Mesothelial cell of epicardium (in vitro differentiated cells): ENCODE data around the gene RLBP1. TPM values are rescaled to one million over a fixed set of nuclear protein-coding genes. Genes with fewer than 3 reads are reported as not detected.
"Not testable (repeated sequence)": the region's sequence is repeated elsewhere in the genome, so short reads cannot be mapped to it uniquely, and the experiment has no call there.

Source experiments
- DNase-seq, 2 experiments: peaks; one replicate each; pipeline ENCODE4 v3.0.0; 2021; ENCODE audit warnings: low spot score in 2 of 2; ENCODE audit not compliant: unreplicated experiment in 2 of 2
- H3K27ac Mint-ChIP-seq: 2 replicates; pipeline ENCODE4 v1.8.0; 2021; ENCODE audit warnings: mixed read lengths
- H3K27me3 Mint-ChIP-seq: 2 replicates; pipeline ENCODE4 v1.8.0; 2021; ENCODE audit warnings: low read depth, mixed read lengths
- H3K36me3 Mint-ChIP-seq: 2 replicates; pipeline ENCODE4 v1.8.0; 2021; ENCODE audit warnings: mixed read lengths
- H3K4me1 Mint-ChIP-seq: 2 replicates; pipeline ENCODE4 v1.8.0; 2021; ENCODE audit warnings: mixed read lengths
- H3K4me3 Mint-ChIP-seq: 2 replicates; pipeline ENCODE4 v1.8.0; 2021; ENCODE audit warnings: mild to moderate bottlenecking, moderate library complexity, mixed read lengths
- H3K9me3 Mint-ChIP-seq: 2 replicates; pipeline ENCODE4 v1.8.0; 2021; ENCODE audit warnings: mixed read lengths
- total RNA-seq: library from RNA; stranded (reverse); gene quantifications from 3 replicates; pipeline ENCODE4 v1.2.1, GENCODE V29; 2021
- TF ChIP-seq, protein P1 (sequence below): fragments of 200-600 bp; sonication (generic); IDR thresholded peaks from one replicate; pipeline ENCODE4 v1.5.0; 2021; ENCODE audit warnings: antibody characterized with exemption; ENCODE audit not compliant: unreplicated experiment

RLBP1 gene
- total RNA-seq, 1 donor from 2014 or later: not detected

DNA sequence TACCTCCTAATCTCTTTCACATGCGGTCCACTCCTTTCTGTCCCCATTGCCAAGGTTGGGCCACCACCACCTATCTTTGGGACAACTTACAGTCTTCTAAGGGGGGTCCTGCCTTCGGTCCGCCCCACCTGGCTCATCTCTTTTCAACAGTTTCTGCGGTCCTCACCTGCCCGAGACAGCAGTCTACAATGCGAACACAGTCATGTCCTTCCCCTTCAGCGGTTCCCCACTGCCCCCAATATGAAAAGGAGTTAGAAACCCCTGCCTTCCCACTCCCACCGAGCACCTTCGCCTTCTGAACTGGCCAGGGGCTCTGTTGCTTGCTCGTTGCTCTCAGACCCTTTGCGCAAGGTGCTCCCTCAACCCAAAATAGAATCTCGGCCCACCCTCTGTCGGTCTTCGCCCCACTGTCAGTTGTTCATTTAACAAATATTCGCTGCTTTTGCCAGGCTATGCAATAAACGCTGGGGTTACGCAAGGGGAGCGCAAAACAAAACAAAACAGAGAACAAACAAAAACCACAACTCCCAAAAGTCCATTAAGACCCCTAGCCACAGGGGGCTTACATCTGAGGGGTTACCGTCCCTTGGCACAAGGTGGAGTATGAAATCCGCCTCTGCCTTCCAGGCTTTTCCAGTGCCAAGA lies 21.8 kb upstream of the RLBP1 start:
- Mint-ChIP-seq H3K27me3 (peaks cover 11% of the 10 kb centered on the region), H3K27ac (peak overlapping the region; percentile 23), H3K36me3 (no peaks in the 10 kb centered on the region), H3K4me3 (peak overlapping the region; percentile 98), H3K4me1 (peaks cover 19% of the 10 kb centered on the region), H3K9me3 (peaks cover 6% of the 10 kb centered on the region)
- DNase-seq: no peak
- TF ChIP-seq, protein P1, sequence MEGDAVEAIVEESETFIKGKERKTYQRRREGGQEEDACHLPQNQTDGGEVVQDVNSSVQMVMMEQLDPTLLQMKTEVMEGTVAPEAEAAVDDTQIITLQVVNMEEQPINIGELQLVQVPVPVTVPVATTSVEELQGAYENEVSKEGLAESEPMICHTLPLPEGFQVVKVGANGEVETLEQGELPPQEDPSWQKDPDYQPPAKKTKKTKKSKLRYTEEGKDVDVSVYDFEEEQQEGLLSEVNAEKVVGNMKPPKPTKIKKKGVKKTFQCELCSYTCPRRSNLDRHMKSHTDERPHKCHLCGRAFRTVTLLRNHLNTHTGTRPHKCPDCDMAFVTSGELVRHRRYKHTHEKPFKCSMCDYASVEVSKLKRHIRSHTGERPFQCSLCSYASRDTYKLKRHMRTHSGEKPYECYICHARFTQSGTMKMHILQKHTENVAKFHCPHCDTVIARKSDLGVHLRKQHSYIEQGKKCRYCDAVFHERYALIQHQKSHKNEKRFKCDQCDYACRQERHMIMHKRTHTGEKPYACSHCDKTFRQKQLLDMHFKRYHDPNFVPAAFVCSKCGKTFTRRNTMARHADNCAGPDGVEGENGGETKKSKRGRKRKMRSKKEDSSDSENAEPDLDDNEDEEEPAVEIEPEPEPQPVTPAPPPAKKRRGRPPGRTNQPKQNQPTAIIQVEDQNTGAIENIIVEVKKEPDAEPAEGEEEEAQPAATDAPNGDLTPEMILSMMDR: no peak

DNA sequence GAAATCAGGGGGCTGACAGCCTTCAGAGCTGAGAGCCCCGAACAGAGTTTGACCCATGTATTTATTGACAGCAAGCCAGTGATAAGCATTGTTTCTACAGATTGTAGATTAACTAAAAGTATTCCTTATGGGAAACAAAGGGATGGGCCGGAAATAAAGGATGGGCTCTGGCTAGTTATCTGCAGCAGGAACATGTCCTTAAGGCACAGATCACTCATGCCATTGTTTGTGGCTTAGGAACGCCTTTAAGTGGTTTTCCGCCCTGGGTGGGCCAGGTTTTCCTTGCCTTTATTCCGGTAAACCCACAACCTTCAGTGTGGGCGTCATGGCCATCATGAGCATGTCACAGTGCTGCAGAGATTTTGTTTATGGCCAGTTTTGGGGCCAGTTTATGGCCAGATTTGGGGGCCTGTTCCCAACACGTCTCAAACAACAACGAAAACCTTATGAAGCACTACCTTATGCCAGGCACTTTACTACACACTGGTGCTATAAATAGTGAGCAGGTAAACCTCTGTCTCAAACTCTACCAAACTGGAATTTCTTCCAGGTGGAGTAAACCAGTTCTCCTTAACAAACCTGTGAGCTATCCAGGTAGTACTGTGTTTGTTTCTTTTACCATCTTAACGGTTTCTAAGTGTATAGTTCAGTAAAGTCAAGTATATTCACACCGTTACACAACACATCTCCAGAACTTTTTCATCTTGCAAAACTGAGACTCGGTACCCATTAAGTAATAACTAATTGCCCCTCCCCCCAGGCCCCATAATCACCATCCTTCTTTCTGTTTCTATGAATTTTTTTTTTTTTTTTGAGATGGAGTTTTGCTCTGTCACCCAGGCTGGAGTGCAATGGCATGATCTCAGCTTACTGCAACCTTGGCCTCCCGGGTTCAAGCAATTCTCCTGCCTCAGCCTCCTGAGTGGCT lies 18.8 kb upstream of the RLBP1 start:
- not testable (repeated sequence) for H3K4me3 Mint-ChIP-seq, H3K36me3 Mint-ChIP-seq, H3K9me3 Mint-ChIP-seq, H3K27ac Mint-ChIP-seq, DNase-seq
- H3K27me3 Mint-ChIP-seq: peaks cover 27% of the 10 kb centered on the region
- H3K4me1 Mint-ChIP-seq: peaks cover 14% of the 10 kb centered on the region

DNA sequence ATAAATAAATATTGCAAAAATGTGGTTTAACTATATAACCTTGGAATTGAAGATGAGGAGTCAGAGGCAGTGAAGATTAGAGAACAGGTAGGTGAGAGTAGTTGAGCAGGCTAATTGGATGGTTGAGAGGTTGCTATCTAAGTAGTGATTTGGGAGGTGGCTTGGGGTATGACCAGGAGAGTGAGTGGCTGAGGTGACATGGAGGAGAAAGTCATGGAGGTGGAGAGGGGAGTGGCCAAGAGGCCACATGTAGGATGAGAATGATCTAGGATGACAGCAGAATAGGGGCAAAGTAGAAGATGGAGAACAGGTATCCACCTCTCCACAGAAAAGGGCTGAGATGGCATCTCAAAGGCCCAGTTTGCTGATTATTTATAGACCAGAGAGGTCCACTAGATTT lies 10.5 kb upstream of the RLBP1 start:
- no peak for DNase-seq
- no peaks in the 10 kb centered on the region for H3K4me1 Mint-ChIP-seq
- H3K9me3 Mint-ChIP-seq: no peaks in the 10 kb centered on the region
- H3K36me3 Mint-ChIP-seq: no peaks in the 10 kb centered on the region
- TF ChIP-seq, protein P1: no peak
- no peak overlapping the region for H3K4me3 Mint-ChIP-seq
- H3K27ac Mint-ChIP-seq: no peak overlapping the region
- peaks cover 44% of the 10 kb centered on the region for H3K27me3 Mint-ChIP-seq

DNA sequence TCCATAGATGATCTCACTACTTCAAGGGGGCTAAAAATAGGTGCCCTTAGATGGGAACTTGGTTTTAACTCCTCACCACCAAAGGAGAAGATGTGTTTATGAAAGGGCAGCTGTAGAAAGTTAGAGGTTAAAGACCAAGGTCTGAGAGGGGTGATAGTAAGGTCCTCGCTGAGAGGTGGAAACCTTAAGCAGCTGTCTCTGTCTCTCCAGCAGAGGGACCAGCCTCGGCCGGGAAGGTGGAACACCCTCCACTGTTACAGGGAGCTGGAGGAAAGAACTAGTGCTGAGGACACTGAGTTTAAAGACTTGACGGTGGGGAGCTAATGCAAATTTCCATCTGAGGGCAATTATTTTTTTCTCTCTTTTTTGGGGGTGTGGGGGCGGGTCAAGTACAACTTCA lies 8.9 kb upstream of the RLBP1 start:
- Mint-ChIP-seq H3K36me3 (no peaks in the 10 kb centered on the region), H3K4me3 (no peak overlapping the region), H3K4me1 (no peaks in the 10 kb centered on the region)

DNA sequence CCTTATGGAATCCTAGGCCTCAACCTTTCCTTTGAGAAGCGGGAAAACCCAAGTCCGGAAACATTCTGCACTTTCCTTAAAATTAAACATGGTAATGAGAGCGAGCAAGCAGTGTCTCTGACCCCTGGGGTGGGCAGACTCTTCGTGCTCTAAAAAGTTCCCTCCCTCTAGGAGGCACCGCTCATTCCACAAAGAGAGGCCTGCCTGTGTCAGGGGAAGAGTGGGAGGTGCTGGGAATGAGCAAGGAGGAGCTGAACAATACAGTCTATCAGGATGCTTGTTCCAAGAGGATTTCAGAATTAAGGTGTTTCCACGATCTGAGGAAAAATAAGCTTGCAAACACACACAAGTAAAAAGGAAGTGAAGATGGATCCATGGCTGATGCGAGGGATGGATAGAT lies 6.0 kb upstream of the RLBP1 start:
- Mint-ChIP-seq H3K36me3 (no peaks in the 10 kb centered on the region), H3K4me1 (no peaks in the 10 kb centered on the region), H3K4me3 (no peak overlapping the region), H3K9me3 (no peaks in the 10 kb centered on the region), H3K27ac (no peak overlapping the region), H3K27me3 (peaks cover 25% of the 10 kb centered on the region)
- DNase-seq: no peak
- TF ChIP-seq, protein P1: no peak

More for the DNA sequence above, 8.9 kb upstream of the RLBP1 start:
- Mint-ChIP-seq H3K9me3 (no peaks in the 10 kb centered on the region), H3K27ac (no peak overlapping the region), H3K27me3 (peaks cover 38% of the 10 kb centered on the region)
- no peak for DNase-seq
- TF ChIP-seq, protein P1: no peak
